Caco-2 (cell line): Measurements from ENCODE around the gene KLHL30. TPM values are rescaled to one million over a fixed set of nuclear protein-coding genes. Genes with fewer than 3 reads are reported as not detected.

ENCODE experiments used
- Bru-seq: library from RNA; stranded (reverse); fragments of 400-500 nt; gene quantifications from one replicate; lab custom pipeline; 2021; lab: Mats Ljungman, UMichigan
- BruChase-seq, 2 experiments: library from RNA; stranded (reverse); fragments of 400-500 nt; gene quantifications; one replicate each; lab custom pipeline; 2021; lab: Mats Ljungman, UMichigan
- BruUV-seq: library from RNA; stranded (reverse); fragments of 400-500 nt; replicated peaks from 2 replicates; lab custom pipeline; 2021; lab: Mats Ljungman, UMichigan
- CTCF ChIA-PET: fragments of 300-600 bp; sonication (Branson Sonifier 250); formaldehyde crosslinking; loops from one replicate; lab custom pipeline; 2022; ENCODE audit warnings: antibody characterized with exemption; lab: Charles Lee
- POLR2A ChIA-PET: fragments of 300-600 bp; sonication (Branson Sonifier 250); formaldehyde crosslinking; loops from one replicate; lab custom pipeline; 2022; ENCODE audit warnings: antibody characterized with exemption; lab: Charles Lee
- DNase-seq, 2 experiments: peaks; one replicate each; pipeline versions ENCODE4 v3.0.0 to v3.0.0-alpha.2; 2020 to 2022
- H3K27me3 ChIP-seq: replicated peaks from 2 replicates; pipeline ENCODE4 v1.6.0; 2011; ENCODE audit warnings: low read length; ENCODE audit not compliant: control insufficient read depth, insufficient read depth
- H3K36me3 ChIP-seq: 2 replicates; pipeline ENCODE4 v1.5.1; 2011; ENCODE audit warnings: low read length; ENCODE audit not compliant: control insufficient read depth, insufficient read depth
- H3K4me1 ChIP-seq: fragments of 250-450 bp; sonication (Bioruptor Pico); 2 replicates; pipeline ENCODE4 v1.5.1; 2020; ENCODE audit warnings: mild to moderate bottlenecking
- H3K4me3 ChIP-seq: 2 replicates; pipeline ENCODE4 v1.5.1; 2011; ENCODE audit warnings: low read depth, mild to moderate bottlenecking, control low read depth, low read length
- H3K9me3 ChIP-seq: fragments of 250-450 bp; sonication (Bioruptor Pico); 2 replicates; pipeline ENCODE4 v1.5.1; 2020; ENCODE audit warnings: mild to moderate bottlenecking, moderate library complexity
- H3K27ac Mint-ChIP-seq: one replicate; pipeline ENCODE4 v1.8.0; 2022; ENCODE audit warnings: mixed read lengths; ENCODE audit not compliant: unreplicated experiment
- H3K27me3 Mint-ChIP-seq: one replicate; pipeline ENCODE4 v1.8.0; 2022; ENCODE audit warnings: mixed read lengths; ENCODE audit not compliant: insufficient read depth, unreplicated experiment
- H3K36me3 Mint-ChIP-seq: one replicate; pipeline ENCODE4 v1.8.0; 2022; ENCODE audit warnings: mild to moderate bottlenecking, mixed read lengths; ENCODE audit not compliant: insufficient read depth, unreplicated experiment
- H3K4me1 Mint-ChIP-seq: one replicate; pipeline ENCODE4 v1.8.0; 2022; ENCODE audit warnings: low read depth, mixed read lengths; ENCODE audit not compliant: unreplicated experiment
- H3K4me3 Mint-ChIP-seq: one replicate; pipeline ENCODE4 v1.8.0; 2022; ENCODE audit warnings: mild to moderate bottlenecking, moderate library complexity, mixed read lengths; ENCODE audit not compliant: unreplicated experiment
- H3K9me3 Mint-ChIP-seq: one replicate; pipeline ENCODE4 v1.8.0; 2022; ENCODE audit warnings: mixed read lengths; ENCODE audit not compliant: unreplicated experiment
- intact Hi-C: fragments of 100-400 bp; cut with micrococcal nuclease; formaldehyde crosslinking; loops from one replicate; pipeline ENCODE4 v1.10.0; 2022; ENCODE audit not compliant: unreplicated experiment
- long read RNA-seq: library from polyadenylated mRNA; stranded (forward); transcript quantifications from one replicate; pipeline ENCODE4 v2.0.0, GENCODE V29; 2022
- total RNA-seq: library from RNA; stranded (reverse); gene quantifications from 2 replicates; pipeline ENCODE4 v1.2.3, GENCODE V29; 2022
- TF ChIP-seq, protein P1 (sequence below), 2 experiments: fragments of 200-600 bp in 1 of 2; IDR thresholded peaks; 1 replicate in 1 of 2; 2 replicates in 1 of 2; pipeline versions ENCODE4 v1.5.1 to v1.8.0; 2011 to 2022; ENCODE audit warnings: antibody characterized with exemption in 1 of 2, control low read depth in 1 of 2, inconsistent platforms in 1 of 2, low read depth in 1 of 2, low read length in 1 of 2, mild to moderate bottlenecking in 1 of 2, moderate library complexity in 1 of 2; ENCODE audit not compliant: insufficient read depth in 1 of 2, severe bottlenecking in 1 of 2, unreplicated experiment in 1 of 2

KLHL30 gene, protein sequence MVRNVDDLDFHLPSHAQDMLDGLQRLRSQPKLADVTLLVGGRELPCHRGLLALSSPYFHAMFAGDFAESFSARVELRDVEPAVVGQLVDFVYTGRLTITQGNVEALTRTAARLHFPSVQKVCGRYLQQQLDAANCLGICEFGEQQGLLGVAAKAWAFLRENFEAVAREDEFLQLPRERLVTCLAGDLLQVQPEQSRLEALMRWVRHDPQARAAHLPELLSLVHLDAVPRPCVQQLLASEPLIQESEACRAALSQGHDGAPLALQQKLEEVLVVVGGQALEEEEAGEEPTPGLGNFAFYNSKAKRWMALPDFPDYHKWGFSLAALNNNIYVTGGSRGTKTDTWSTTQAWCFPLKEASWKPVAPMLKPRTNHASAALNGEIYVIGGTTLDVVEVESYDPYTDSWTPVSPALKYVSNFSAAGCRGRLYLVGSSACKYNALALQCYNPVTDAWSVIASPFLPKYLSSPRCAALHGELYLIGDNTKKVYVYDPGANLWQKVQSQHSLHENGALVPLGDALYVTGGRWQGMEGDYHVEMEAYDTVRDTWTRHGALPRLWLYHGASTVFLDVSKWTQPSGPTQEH
- 0.26 and 0.36 TPM in 2 replicates for total RNA-seq
- Bru-seq, nascent RNA = percentile 11 among the genes with signal in this experiment
- BruChase-seq, experiment 1, labeled RNA remaining after a 2-hour chase = percentile 18 among the genes with signal in this experiment
- percentile 21 among the genes with signal in this experiment for BruChase-seq, experiment 2, labeled RNA remaining after a 6-hour chase
- long read RNA-seq = 0 reads

DNA sequence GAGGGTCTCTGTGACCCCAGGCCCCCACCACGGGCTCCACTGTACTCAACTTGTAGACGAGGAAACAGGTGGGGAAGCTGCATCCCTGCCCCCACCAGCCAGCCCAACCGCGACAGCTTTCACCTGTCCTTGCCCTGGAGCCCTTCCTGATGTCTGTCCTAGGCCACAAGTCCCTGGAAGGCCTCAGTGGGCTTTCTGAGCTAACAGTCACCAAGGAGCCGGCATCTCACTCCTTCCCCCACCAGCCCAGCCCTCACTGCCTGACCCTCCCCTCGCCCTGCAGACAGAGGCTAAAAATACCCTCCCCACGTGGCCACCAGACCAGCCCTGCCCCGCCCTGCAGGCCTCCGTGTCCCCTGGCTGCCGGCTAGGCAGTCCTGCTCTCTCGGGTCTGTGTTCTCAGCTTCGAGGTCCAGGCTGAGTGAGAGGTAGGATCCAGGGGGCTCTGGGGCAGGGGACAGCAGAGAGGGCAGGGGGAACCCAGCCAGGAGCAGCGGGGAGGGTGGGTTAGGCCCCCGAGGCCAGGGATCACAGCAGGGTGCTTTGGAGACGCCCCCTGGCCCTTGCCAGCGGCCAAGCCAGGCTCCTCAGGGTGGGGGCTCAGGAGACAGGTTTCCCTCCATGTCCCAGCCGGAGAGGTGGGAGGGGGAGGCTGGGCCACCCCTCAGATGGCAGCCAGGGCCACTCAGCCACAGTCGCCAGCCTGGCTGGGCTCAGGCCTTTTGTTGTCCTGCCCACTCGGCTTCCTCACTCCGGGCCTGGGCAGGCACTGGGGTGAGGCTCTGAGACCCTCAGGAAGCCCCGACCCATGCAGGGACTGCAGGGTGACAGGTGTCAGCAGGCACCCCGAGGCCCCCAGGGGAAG lies at the start of gene KLHL30:
TSS of gene KLHL30 (plus strand) at position 338 of the 865 bp plus-strand sequence. CDS start 2,087 bp downstream, outside the sequence.
- H3K9me3 ChIP-seq = no peaks in the 10 kb centered on the region
- no TSS peak for BruUV-seq
- H3K4me1 ChIP-seq = no peaks in the 10 kb centered on the region
- intact Hi-C loops = no loop called here
- ChIA-PET CTCF (interaction anchor here (0.6 kb wide), 1 partner anchor 78 kb away, joined by 3 read pairs; no protein-coding TSS in a partner anchor), POLR2A (no interaction called here)
- H3K4me3 ChIP-seq = no peak within 1 kb of the TSS
- no peak for DNase-seq
- Mint-ChIP-seq H3K4me1 (no peaks in the 10 kb centered on the region), H3K4me3 (no peak within 1 kb of the TSS), H3K27ac (no peak within 1 kb of the TSS), H3K9me3 (no peaks in the 10 kb centered on the region), H3K27me3 (no peaks in the 10 kb centered on the region), H3K36me3 (no peaks in the 10 kb centered on the region)
- no peaks in the 10 kb centered on the region for H3K36me3 ChIP-seq
- TF ChIP-seq, protein P1, sequence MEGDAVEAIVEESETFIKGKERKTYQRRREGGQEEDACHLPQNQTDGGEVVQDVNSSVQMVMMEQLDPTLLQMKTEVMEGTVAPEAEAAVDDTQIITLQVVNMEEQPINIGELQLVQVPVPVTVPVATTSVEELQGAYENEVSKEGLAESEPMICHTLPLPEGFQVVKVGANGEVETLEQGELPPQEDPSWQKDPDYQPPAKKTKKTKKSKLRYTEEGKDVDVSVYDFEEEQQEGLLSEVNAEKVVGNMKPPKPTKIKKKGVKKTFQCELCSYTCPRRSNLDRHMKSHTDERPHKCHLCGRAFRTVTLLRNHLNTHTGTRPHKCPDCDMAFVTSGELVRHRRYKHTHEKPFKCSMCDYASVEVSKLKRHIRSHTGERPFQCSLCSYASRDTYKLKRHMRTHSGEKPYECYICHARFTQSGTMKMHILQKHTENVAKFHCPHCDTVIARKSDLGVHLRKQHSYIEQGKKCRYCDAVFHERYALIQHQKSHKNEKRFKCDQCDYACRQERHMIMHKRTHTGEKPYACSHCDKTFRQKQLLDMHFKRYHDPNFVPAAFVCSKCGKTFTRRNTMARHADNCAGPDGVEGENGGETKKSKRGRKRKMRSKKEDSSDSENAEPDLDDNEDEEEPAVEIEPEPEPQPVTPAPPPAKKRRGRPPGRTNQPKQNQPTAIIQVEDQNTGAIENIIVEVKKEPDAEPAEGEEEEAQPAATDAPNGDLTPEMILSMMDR (IDR thresholded peaks at IDR 0.05; ENCODE audit: insufficient read depth in 1 of 2, low read depth in 1 of 2, low read length in 1 of 2, severe bottlenecking in 1 of 2, unreplicated experiment in 1 of 2) = no peak
- no peaks in the 10 kb centered on the region for H3K27me3 ChIP-seq

DNA sequence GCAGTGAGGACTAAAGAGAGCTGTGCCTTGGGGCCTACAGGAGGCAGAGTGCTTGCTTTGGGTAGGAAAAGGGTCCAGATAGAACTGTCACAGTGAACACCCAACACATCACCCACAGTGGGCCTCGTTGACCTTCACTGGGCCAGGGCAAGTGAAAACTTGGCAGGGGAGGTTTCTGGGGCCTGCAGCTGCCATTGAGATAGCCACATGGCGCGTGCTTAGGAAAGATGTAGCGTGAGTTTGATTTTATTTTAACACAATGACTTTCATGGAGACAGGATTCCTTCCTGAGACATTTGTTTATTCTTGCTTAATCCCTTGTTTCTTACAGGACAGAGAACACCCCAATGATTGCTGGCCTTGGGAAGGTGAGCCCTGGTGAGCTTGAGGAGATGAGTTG lies 47.6 kb upstream of the KLHL30 start:
- H3K4me3 Mint-ChIP-seq = no peak overlapping the region
- CTCF ChIA-PET = no interaction called here
- BruUV-seq = no TSS peak
- POLR2A ChIA-PET = no interaction called here
- H3K27ac Mint-ChIP-seq = no peak overlapping the region
- H3K27me3 Mint-ChIP-seq = no peaks in the 10 kb centered on the region
- H3K36me3 ChIP-seq = no peaks in the 10 kb centered on the region
- no peaks in the 10 kb centered on the region for H3K9me3 Mint-ChIP-seq
- no peak overlapping the region for H3K4me3 ChIP-seq
- TF ChIP-seq, protein P1 (IDR thresholded peaks at IDR 0.05; ENCODE audit: insufficient read depth in 1 of 2, low read depth in 1 of 2, low read length in 1 of 2, severe bottlenecking in 1 of 2, unreplicated experiment in 1 of 2) = no peak
- intact Hi-C loops = no loop called here
- H3K4me1 ChIP-seq = no peaks in the 10 kb centered on the region
- H3K27me3 ChIP-seq = no peaks in the 10 kb centered on the region
- DNase-seq = no peak
- peaks cover 11% of the 10 kb centered on the region for H3K36me3 Mint-ChIP-seq
- no peaks in the 10 kb centered on the region for H3K9me3 ChIP-seq
- H3K4me1 Mint-ChIP-seq = no peaks in the 10 kb centered on the region
